HEK293T (cell line): ENCODE measurements around the gene L3MBTL1.

ENCODE experiments used
- CTCF ChIA-PET: fragments of 350-600 bp; formaldehyde crosslinking; extraction: SDS; loops from one replicate; lab custom pipeline; 2021; ENCODE audit warnings: antibody characterized with exemption, inconsistent platforms; lab: Yijun Ruan, JAX
- POLR2A ChIA-PET: fragments of 350-600 bp; formaldehyde crosslinking; extraction: SDS; loops from one replicate; lab custom pipeline; 2020; ENCODE audit warnings: antibody characterized with exemption, inconsistent platforms; lab: Yijun Ruan, JAX
- DNase-seq: peaks from one replicate; pipeline ENCODE4 v3.0.0; 2012; ENCODE audit warnings: mixed read lengths; ENCODE audit errors: extremely low spot score
- ARNT ChIP-seq: fragments of 450-650 bp; IDR thresholded peaks from 2 replicates; pipeline ENCODE4 v1.6.1; 2017; ENCODE audit warnings: mild to moderate bottlenecking
- BHLHE40 ChIP-seq: fragments of 450-650 bp; IDR thresholded peaks from 2 replicates; pipeline ENCODE4 v1.6.1; 2016; ENCODE audit warnings: mild to moderate bottlenecking, moderate library complexity, borderline replicate concordance
- CTBP1 ChIP-seq: fragments of 450-650 bp; IDR thresholded peaks from 2 replicates; pipeline ENCODE4 v1.6.1; 2016; ENCODE audit warnings: borderline replicate concordance
- ELF4 ChIP-seq: fragments of 450-650 bp; IDR thresholded peaks from 2 replicates; pipeline ENCODE4 v1.6.1; 2017; ENCODE audit warnings: antibody characterized with exemption
- FOXA1 ChIP-seq: fragments of 450-650 bp; IDR thresholded peaks from 2 replicates; pipeline ENCODE4 v1.6.1; 2016; ENCODE audit warnings: mild to moderate bottlenecking
- FOXK2 ChIP-seq: fragments of 450-650 bp; IDR thresholded peaks from 2 replicates; pipeline ENCODE4 v1.6.1; 2016; ENCODE audit warnings: mild to moderate bottlenecking
- FOXM1 ChIP-seq: fragments of 450-650 bp; IDR thresholded peaks from 2 replicates; pipeline ENCODE4 v1.6.1; 2017; ENCODE audit warnings: mild to moderate bottlenecking, borderline replicate concordance
- HDGF ChIP-seq: fragments of 450-650 bp; IDR thresholded peaks from 2 replicates; pipeline ENCODE4 v1.6.1; 2017; ENCODE audit warnings: antibody characterized with exemption, borderline replicate concordance
- L3MBTL2 ChIP-seq: fragments of 450-650 bp; conservative IDR thresholded peaks from 2 replicates; pipeline ENCODE4 v1.6.1; 2016; ENCODE audit warnings: mild to moderate bottlenecking
- LEF1 ChIP-seq: fragments of 450-650 bp; IDR thresholded peaks from 2 replicates; pipeline ENCODE4 v1.6.1; 2017; ENCODE audit warnings: mild to moderate bottlenecking, borderline replicate concordance
- NFRKB ChIP-seq: fragments of 450-650 bp; IDR thresholded peaks from 2 replicates; pipeline ENCODE4 v1.6.1; 2016; ENCODE audit warnings: mild to moderate bottlenecking, moderate library complexity
- PKNOX1 ChIP-seq: fragments of 450-650 bp; IDR thresholded peaks from 2 replicates; pipeline ENCODE4 v1.6.1; 2016
- SP1 ChIP-seq: fragments of 450-650 bp; IDR thresholded peaks from 2 replicates; pipeline ENCODE4 v1.6.1; 2017
- SUZ12 ChIP-seq: fragments of 450-650 bp; IDR thresholded peaks from 2 replicates; pipeline ENCODE4 v1.6.1; 2016; ENCODE audit warnings: mild to moderate bottlenecking
- TARDBP ChIP-seq: fragments of 450-650 bp; IDR thresholded peaks from 2 replicates; pipeline ENCODE4 v1.6.1; 2016
- ZNF384 ChIP-seq: fragments of 450-650 bp; IDR thresholded peaks from 2 replicates; pipeline ENCODE4 v1.6.1; 2016

The L3MBTL1 gene

GRCh38 chr20:43570496-43570895 is 63.0 kb downstream of the L3MBTL1 start:
- ChIA-PET POLR2A (no interaction called here), CTCF (interaction anchor here (1.1 kb wide), 1 partner anchor 33 kb away, joined by 3 read pairs; no protein-coding TSS in a partner anchor)
- no peak for DNase-seq
- TF ChIP-seq ELF4: no peak
- TF ChIP-seq HDGF: no peak
- no peak for TF ChIP-seq ZNF384
- no peak for TF ChIP-seq L3MBTL2
- no peak for TF ChIP-seq FOXM1

- CTCF ChIA-PET: interaction anchor here (1.1 kb wide), 1 partner anchor 33 kb away, joined by 3 read pairs; no protein-coding TSS in a partner anchor
- no peak for TF ChIP-seq ARNT
- no peak for TF ChIP-seq L3MBTL2
- TF ChIP-seq CTBP1: no peak
- no peak for TF ChIP-seq ELF4
- no peak for TF ChIP-seq NFRKB
- TF ChIP-seq FOXM1: no peak
- TF ChIP-seq BHLHE40: no peak
- no peak for TF ChIP-seq FOXA1
- no peak for TF ChIP-seq LEF1
- TF ChIP-seq HDGF: no peak
- TF ChIP-seq PKNOX1: no peak
- DNase-seq: no peak
- POLR2A ChIA-PET: no interaction called here
Observed at GRCh38 chr20:43571310-43571709, 63.8 kb downstream of the L3MBTL1 start.

GRCh38 chr20:43571771-43572170 is 64.3 kb downstream of the L3MBTL1 start:
- TF ChIP-seq LEF1 (no peak), ELF4 (no peak), HDGF (no peak), ZNF384 (no peak), ARNT (no peak), TARDBP (no peak), FOXM1 (no peak), BHLHE40 (no peak), CTBP1 (no peak), FOXA1 (no peak), SUZ12 (no peak), PKNOX1 (no peak), L3MBTL2 (no peak), SP1 (no peak), NFRKB (no peak), FOXK2 (no peak)
- POLR2A ChIA-PET: no interaction called here
- CTCF ChIA-PET: interaction anchor here (1.1 kb wide), 1 partner anchor 34 kb away, joined by 3 read pairs; no protein-coding TSS in a partner anchor
- no peak for DNase-seq

- no peak for DNase-seq
- POLR2A ChIA-PET: no interaction called here
- TF ChIP-seq FOXK2 (no peak), HDGF (no peak), BHLHE40 (no peak), FOXA1 (no peak), LEF1 (no peak), L3MBTL2 (no peak), CTBP1 (no peak), ELF4 (no peak), SUZ12 (no peak), FOXM1 (no peak), NFRKB (no peak), ARNT (no peak)
- CTCF ChIA-PET: no interaction called here
Observed at GRCh38 chr20:43572891-43573290, 65.4 kb downstream of the L3MBTL1 start.

- no peak for DNase-seq
- TF ChIP-seq TARDBP: no peak
- no peak for TF ChIP-seq ELF4
- no peak for TF ChIP-seq LEF1
- no peak for TF ChIP-seq SP1
- TF ChIP-seq BHLHE40: no peak
- TF ChIP-seq HDGF: no peak
- no peak for TF ChIP-seq CTBP1
- no peak for TF ChIP-seq ARNT
- TF ChIP-seq FOXA1: no peak
- no peak for TF ChIP-seq FOXK2
- TF ChIP-seq NFRKB: no peak
- no peak for TF ChIP-seq PKNOX1
- ChIA-PET POLR2A (interaction anchor here (1.0 kb wide), 1 partner anchor 15 kb away, joined by 4 read pairs; the partner anchor contains the start of gene IFT52), CTCF (no interaction called here)
Observed at GRCh38 chr20:43576108-43576507, 68.6 kb downstream of the L3MBTL1 start.

GRCh38 chr20:43579861-43580793 is 72.6 kb downstream of the L3MBTL1 start:
- ChIA-PET CTCF (no interaction called here), POLR2A (interaction anchor here (1.2 kb wide), 1 partner anchor 11 kb away, joined by 3 read pairs; the partner anchor contains the start of gene IFT52)
- no peak for DNase-seq
- no peak for TF ChIP-seq FOXA1
- TF ChIP-seq SP1: no peak
- TF ChIP-seq CTBP1: no peak
- TF ChIP-seq ARNT: no peak
- TF ChIP-seq FOXK2: no peak
- TF ChIP-seq NFRKB: no peak
- no peak for TF ChIP-seq PKNOX1
- no peak for TF ChIP-seq BHLHE40
- no peak for TF ChIP-seq L3MBTL2
- TF ChIP-seq LEF1: no peak
- no peak for TF ChIP-seq TARDBP
- TF ChIP-seq ELF4: no peak
- TF ChIP-seq ZNF384: no peak
- TF ChIP-seq FOXM1: no peak
- no peak for TF ChIP-seq SUZ12
- TF ChIP-seq HDGF: no peak
